ENCODE measurements around the gene GPR26. TPM values are rescaled to one million over a fixed set of nuclear protein-coding genes. Genes with fewer than 3 reads are reported as not detected.

The GPR26 gene, protein sequence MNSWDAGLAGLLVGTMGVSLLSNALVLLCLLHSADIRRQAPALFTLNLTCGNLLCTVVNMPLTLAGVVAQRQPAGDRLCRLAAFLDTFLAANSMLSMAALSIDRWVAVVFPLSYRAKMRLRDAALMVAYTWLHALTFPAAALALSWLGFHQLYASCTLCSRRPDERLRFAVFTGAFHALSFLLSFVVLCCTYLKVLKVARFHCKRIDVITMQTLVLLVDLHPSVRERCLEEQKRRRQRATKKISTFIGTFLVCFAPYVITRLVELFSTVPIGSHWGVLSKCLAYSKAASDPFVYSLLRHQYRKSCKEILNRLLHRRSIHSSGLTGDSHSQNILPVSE
- polyA plus RNA-seq (ENCODE audit: insufficient read length in 3 of 3), result under 1 TPM in 1 of 3 donors, not detected in 2; 0.01 TPM

DNA sequence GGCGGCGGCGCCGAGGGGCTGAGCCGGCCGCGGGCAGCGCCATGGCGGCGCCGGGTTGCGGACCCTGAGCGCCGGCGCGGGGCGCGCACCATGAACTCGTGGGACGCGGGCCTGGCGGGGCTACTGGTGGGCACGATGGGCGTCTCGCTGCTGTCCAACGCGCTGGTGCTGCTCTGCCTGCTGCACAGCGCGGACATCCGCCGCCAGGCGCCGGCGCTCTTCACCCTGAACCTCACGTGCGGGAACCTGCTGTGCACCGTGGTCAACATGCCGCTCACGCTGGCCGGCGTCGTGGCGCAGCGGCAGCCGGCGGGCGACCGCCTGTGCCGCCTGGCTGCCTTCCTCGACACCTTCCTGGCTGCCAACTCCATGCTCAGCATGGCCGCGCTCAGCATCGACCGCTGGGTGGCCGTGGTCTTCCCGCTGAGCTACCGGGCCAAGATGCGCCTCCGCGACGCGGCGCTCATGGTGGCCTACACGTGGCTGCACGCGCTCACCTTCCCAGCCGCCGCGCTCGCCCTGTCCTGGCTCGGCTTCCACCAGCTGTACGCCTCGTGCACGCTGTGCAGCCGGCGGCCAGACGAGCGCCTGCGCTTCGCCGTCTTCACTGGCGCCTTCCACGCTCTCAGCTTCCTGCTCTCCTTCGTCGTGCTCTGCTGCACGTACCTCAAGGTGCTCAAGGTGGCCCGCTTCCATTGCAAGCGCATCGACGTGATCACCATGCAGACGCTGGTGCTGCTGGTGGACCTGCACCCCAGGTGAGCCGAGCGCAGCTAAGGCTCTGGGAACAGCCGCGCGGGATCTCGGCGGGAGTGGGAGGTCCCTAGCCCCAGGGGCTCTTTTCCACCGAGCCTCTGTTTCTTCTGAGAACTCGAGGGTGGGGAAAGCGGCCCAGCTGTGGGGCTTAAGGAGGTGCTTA, at the start of gene GPR26:
Gene GPR26, plus strand, starts transcription at position 38 of the 919 bp plus-strand sequence. Its CDS starts 53 bp downstream, at position 91.
- peak in 2 of 3 donors; percentile 4 to 16 for DNase-seq (ENCODE audit: low read depth in 3 of 3, low spot score in 2 of 3)

DNA sequence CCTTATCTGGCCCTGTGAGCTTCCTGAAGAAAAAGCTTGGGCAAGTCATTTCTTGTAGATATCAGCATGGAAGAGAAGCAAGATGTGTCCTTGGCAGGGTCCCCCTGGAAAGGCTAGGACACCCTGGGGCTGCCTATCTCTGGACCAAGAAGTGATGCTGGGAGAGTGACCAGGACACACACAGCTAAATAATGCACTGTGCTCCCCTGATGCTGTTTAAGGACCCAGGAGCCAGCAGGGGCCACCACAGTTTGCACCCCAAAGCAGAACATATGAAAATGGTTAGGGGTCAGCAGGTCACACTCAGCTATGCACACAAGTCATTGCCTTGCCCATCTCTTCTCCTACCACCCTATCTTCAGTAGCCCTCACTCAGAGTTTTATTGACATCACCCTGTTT, 47.9 kb upstream of the GPR26 start:
- DNase-seq (ENCODE audit: low read depth in 3 of 3, low spot score in 2 of 3), result no peak

DNA sequence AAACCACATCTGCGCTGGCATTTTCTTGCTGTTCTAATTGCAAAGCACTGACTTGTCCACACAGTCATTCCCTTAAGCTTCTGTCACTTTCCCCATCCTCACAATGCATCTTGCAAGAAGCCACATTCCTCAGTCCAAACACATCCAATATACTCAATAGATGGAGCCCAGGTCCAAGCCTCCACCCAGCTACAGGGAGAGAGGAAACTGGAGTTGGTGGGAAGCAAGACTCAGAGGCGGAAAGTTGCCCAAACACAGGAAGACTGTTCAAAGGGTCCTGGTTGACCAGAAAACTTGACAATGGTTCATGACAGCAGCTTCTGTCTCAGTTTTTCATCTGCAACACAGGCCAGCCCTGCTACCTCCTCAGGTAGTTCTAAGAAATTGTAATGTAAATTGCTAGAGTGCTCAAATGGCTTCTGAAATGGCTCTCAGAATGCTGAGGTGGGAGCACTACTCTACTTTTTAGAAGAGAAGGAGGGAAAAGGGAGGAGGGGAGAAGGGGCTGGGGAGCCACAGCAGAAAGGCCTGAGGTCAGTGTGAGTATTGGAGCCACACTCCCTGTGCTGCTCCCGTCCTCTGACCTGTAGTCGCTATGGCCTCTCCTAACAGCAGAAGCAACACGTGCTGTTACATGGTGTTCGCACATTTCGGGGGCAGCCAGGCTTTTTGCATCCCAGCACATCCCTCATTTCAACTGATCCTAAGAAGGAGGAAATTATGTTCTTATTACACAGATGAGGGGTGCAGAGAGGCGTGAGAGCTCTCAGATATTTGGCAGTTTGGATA, 46.9 kb upstream of the GPR26 start:
- no peak for DNase-seq (ENCODE audit: low read depth in 3 of 3, low spot score in 2 of 3)

DNA sequence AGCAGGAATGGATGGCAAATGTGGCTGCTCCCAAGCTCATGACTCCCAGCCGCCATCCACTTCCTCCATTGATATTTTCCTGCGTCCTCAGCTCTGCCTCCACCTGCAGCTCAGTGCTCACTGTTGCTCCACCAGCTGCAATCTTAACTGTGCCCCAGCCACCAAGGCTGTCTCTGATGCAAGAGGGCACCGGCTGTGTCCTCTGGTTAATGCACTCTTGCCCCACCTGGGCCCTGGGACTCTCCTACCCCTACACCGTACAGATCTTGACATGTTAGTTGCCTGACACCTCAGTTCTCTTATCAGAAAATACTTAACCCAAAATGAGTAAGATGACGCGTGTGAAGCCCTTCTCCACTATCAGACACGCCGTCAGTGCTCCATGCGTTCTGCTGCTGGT, 45.5 kb upstream of the GPR26 start:
- no peak for DNase-seq (ENCODE audit: low read depth in 3 of 3, low spot score in 2 of 3)

DNA sequence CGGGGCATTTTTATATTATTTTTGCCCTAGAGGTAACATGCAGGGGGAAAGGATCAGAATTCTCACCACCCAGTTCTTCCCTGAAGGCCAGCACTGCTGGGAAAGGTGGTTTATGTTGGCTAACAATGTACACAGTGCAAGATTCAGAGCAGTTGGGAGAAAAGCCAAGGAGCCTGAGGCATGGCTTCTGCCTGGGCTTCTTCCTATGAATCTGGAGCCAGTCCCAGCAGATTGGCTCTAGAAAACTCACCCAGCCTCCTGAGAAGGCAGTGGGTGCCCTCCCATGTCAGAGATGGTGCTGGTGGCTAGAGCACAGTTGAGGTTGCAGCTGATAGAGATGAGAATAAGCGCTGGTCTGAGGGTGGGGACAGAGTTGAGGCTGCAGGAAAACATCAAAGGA, 44.7 kb upstream of the GPR26 start:
- DNase-seq (ENCODE audit: low read depth in 3 of 3, low spot score in 2 of 3), result no peak

DNA sequence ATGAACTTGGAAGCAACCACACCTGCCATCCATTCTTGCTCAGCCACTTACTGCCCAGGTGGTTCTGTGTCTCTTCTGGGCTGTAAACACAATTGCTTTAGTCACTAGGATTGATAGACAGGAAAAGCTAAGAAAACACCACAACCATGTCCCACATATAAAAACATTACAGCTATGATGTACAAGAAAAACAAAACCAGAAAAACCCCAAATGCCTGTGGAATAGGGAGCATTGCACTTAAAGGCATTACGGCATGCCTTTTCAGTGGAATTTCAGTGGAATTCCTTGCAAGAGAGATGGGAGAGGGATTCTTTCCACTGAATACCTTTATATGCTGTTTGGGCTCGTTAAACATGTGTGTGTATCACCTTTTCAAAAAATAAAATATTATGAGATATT, 44.2 kb upstream of the GPR26 start:
- DNase-seq (ENCODE audit: low read depth in 3 of 3, low spot score in 2 of 3), result no peak

DNA sequence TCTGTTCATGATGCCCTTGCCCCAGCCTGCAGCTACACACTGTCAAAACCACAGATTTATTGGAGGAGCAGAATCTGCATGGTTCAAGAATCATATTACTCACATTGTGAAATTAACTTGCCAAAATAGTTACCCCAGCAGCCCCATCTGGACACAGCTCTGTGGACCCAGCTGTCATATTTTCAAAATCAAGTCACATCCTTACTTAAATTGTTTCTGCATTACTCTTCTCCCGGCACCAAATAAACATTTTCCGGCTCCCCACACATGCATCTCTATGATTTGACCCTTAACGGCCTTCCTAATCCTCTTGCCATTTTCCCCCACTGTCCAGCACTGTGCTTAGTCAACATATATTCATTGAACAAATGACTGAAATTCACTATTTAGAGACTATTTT, 43.8 kb upstream of the GPR26 start:
- DNase-seq (ENCODE audit: low read depth in 3 of 3, low spot score in 2 of 3), result no peak

DNA sequence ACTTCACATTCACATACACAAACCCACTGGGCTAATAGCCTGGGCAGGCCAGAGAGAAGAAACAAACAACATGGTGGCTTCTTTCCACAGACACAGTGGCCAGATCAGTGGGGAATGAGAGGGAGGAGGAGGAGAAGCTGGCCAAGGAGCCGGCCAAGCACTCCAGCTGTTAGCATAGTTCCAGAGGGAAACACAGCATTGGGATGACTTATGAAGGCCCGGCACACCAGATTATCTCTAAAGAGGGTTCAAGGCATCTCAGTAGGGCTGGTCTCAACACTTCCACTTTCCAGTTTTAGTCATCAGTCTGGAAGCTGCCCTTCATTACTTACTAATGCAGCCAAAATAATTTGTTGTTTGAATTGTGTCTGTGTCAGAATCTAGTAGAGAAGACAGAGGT, 42.1 kb upstream of the GPR26 start:
- DNase-seq (ENCODE audit: low read depth in 3 of 3, low spot score in 2 of 3), result no peak

DNA sequence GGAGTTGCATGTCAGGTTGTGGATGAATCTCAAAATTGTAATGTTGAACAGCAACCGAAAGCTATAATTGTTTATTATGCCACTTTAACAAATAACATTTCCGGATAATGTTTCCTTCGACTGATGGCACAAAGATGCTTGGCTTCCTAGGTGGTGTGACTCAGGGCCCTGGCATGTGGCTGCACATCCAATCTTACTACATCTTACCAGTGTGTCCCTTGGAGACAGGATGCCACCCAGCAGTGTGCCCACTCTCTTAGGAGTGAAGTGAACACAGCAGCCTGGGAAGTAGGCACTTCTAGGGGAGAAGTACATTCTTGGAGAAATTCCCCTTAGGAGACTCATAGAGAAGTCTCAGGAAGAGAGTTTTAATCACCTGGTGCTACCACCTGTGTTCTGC, 33.0 kb upstream of the GPR26 start:
- DNase-seq (ENCODE audit: low read depth in 3 of 3, low spot score in 2 of 3), result no peak

DNA sequence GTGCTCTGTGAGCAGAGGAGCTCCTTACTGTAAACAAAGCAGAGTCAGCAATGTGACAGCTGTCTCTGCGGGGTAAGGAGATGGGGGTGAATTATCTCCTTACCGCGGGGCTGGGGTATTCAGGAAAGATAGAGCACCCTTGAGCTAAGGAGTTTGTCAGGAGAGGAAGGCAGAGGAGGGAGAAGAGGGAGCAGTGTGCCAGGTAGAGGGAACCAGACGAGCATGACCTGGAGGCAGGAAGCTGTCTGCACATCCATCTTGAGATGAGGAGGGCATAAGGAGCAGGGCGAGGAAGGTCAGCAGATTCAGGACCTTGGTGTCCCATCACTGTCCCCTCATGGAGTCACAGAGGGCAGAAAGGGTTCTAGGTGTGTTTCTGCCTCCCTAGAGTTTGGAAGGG, 32.5 kb upstream of the GPR26 start:
- no peak for DNase-seq (ENCODE audit: low read depth in 3 of 3, low spot score in 2 of 3)

DNA sequence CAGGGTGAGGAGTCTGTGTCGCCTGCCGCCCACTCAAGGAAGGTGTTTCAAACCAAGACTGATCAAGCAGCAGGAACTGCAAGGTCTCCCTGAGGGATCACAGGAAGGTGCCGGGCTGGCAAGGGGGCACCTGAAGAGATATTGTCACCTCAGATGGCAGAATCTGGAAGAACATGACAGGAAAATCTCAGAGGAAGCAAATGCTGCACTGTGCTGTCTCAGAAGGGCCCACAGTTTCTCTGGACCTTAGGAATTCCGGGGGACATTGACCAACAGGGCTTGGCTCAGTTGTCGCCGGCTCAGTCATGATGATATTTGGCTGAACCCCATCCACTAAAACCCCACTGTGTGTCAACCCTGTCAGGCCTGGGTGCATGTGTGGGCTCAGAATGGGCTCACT, 31.9 kb upstream of the GPR26 start:
- DNase-seq (ENCODE audit: low read depth in 3 of 3, low spot score in 2 of 3), result no peak

DNA sequence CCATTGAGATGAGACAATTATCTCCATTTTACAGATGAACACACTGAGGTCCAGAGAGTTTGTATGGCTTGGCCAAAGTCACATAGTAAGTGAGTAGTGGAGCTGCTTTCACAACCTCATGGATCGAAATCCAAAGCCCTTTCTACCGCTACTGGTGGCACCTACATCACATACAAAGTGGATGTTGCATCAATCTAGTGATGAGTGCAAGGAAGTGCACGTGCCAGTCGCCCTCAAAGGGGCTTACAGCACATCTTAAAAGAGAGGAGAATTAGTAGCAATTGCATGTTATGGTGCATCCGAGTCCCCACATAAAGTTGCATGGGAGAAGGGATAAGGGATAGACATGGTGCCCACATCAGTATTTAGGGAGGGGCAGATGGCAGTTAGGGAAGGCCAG, 31.0 kb upstream of the GPR26 start:
- no peak for DNase-seq (ENCODE audit: low read depth in 3 of 3, low spot score in 2 of 3)

DNA sequence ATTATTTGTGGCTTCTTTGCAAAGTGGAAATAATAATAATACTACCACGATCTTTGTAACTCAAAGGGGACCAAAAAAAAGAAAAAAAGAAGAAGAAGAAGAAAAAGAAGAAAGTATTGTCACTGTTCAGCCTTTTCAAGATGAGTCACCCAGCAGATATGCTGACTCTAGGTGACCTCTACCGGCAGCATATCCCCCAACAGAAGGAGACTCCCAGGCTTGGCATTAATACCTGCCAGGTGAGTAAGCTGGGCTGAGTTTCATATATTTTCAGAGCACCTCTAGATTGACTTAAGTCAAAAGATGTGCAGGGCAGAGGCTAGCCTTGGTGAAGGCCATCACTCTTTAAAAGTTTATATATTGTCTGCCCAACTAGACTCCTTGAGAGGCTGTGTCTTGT, 30.4 kb upstream of the GPR26 start:
- no peak for DNase-seq (ENCODE audit: low read depth in 3 of 3, low spot score in 2 of 3)

DNA sequence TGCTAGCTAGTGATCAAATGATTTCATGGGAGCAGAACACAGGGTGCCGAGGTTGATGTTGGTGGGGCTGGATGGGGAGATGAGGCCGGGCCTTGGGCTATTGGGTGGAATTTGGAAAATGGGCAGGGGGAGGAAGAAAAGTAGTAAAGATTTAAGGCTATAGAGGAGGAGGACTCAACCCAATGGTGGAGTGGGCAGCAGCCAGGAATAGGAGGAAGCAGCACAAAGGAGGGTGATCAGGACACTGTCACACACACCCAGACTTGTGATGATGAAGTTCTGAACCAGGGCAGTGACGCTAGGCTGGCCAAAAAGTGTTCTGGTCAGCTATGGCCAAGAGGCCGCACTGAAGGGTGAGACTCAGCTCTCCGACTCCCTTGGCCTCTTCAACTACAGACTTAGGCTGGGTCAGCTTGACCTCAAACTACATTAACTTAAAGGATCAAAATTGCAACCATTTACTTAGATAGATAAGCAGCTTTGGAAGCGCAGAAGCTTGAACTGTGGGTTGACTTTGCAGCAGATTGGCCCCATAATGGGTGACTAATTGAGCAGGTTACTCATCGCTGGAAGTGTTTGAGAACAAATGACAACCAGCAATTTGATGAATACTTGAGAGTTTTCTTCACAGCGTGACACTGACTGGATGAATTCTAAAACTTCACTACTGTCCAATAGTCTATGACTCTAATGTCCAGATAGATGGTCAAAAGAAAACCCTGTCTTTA, 29.4 kb upstream of the GPR26 start:
- DNase-seq (ENCODE audit: low read depth in 3 of 3, low spot score in 2 of 3), result no peak

DNA sequence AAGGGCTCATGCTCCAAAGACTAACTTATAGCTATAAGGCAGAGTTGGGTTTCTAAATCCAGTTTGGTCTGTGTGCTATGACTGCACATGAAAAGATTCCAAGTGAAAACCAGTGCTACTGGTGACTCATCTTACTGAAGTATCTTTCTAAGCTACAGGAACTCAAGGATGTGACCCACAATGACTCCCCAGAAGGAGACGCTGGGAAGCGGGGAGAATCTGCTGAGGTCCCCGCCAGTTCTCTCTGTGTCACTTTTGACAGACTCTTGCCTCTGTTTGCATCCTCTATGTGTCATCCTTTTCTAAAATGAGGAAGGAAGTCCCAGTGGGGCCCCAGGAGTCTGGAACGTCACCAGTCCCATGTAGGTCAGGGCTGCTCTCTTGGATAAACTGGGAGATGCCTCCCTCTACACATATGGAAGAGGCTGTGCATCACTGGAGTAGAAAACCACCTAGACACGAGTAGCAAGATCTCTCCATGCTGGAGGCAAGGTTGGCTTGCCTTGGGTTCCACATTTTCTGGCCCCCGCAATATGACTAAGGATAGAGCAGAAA, 28.8 kb upstream of the GPR26 start:
- DNase-seq (ENCODE audit: low read depth in 3 of 3, low spot score in 2 of 3), result no peak

DNA sequence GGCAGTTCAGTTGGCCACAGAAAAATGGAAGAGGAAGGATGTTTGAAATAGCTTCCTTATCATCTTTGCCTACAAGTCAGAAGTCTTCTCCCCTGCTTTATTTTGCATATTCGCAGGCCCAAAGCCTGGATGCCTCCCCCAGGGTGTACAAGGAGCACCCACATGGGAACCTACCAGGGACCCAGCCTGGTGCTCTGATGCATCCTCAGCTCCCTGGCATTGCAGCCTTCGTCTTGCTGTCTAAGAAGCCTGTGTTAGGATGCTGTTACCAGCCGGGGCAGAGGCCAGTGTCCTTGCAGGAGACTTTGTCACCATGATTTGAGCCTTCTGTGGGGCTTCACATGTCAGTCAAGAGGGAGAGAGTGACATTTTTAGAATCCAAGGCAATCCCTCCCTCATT, 27.0 kb upstream of the GPR26 start:
- DNase-seq (ENCODE audit: low read depth in 3 of 3, low spot score in 2 of 3), result no peak

DNA sequence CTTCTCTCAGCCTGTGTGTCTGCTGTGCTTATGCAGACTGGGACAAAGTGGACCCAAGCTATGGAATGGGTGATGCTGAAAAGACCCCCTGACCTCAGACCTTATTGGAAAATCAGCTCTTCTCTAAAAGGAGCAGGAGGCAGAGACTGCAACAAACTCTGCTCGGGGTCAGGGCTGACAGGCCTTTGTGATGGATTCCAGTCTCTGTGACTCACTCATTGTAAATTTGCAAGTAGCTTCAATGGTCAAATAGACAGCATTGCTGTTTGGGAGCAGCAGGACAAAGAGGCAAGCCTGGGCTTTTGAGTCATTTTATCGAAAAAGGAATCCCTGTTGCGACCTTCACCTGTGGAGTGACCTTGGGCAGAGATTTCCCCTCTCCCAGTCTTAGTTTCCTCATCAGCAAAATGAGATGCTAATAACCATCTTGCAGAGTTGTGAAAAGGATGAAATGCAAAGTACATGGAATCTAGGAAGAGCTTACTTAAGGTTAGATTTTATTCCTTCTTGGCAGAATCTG, 26.1 kb upstream of the GPR26 start:
- DNase-seq (ENCODE audit: low read depth in 3 of 3, low spot score in 2 of 3), result no peak

DNA sequence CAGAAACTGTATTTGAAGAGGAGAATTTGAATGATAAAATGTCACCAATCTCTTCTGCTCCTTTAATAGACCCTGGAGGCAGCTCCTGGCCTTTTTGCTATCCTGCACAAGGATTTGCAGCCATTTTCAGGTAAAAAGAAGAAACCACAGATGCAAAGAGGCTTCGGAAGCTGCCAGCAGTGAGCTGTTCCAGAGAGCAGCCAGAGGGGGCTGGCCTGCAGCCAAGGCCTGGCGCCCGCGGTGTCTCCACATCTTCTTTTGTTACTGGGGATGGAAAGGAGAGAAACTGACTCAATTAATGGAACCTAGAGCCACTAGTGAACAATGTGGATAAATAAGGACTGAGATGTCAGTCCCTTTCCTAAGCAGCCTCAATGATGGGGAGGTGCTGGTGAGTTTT, 23.9 kb upstream of the GPR26 start:
- DNase-seq (ENCODE audit: low read depth in 3 of 3, low spot score in 2 of 3), result no peak

DNA sequence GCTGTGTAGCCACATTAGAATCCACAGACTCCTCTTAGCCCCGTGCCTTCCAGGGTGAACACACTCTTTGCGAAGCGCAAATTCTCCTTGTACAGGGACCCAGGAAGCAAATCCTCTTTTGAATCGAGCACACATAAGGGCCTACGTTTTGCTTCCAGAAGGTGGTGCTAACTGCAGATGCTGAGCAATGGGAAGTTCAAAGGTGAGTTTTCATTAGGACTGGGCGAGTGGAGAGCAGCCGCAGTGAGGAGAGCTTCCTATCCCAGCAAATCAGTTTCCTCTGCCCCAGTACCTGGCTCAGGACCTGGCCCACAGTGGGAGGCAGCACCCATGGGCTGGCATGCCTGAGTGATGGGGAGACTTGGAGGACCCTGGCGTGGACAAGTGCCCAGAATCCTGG, 23.5 kb upstream of the GPR26 start:
- no peak for DNase-seq (ENCODE audit: low read depth in 3 of 3, low spot score in 2 of 3)

DNA sequence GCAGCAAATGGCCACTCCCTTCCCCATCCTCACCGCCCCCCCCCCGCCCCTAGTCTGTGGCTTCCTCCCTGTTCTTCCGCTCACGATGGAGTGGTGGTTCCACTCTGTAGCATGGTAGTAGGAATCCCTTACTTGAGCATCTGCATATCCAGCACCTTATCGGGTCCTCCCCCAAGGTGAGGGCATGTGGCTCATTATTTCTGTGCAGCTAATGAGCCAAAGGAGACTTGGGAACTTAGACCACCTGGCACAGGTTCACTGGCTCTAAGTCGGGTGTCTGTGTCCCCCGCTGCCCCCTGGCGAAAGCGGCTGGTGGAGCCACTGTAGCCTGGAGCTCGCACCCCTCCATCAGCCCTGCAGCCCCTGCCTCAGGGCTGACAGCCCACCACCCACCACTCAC, 22.8 kb upstream of the GPR26 start:
- DNase-seq (ENCODE audit: low read depth in 3 of 3, low spot score in 2 of 3), result no peak
